Body of pancreas (tissue), 4 donors: ENCODE data around the gene PRTFDC1.

Experiments
- POLR2A ChIP-seq, 3 donors: fragments of 450-650 bp; IDR thresholded peaks; one replicate each; pipeline ENCODE4 v1.6.1; 2016; ENCODE audit warnings: antibody characterized with exemption in 3 of 3, mild to moderate bottlenecking in 2 of 3
- TF ChIP-seq, protein P1 (sequence below), 7 experiments: fragments of 450-650 bp in 4 of 7; fragments of 200-600 bp in 3 of 7; sonication (generic) in 3 of 7; IDR thresholded peaks; one replicate each; pipeline ENCODE4 v1.5.1; 2016 to 2019; ENCODE audit warnings: antibody characterized with exemption in 7 of 7

DNA sequence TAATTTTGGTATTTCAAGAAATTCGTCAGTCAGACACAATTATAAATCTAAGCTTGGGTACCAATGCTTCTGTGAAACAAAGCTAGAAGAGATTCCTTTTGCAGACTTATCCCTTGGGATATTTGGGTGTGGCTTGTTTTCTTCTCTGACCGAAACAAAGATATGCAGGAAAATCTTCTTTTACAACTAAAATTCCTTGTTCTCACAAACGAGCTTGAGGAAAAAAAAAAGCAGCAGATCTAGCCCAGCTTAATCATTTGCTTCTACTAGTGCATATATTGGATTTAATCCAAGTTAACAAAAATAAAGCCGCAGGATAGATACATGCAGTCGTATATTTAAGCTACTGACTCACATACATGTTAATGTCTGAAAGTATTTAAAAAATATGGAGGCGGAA is 104.2 kb downstream of the PRTFDC1 start:
- TF ChIP-seq, protein P1, sequence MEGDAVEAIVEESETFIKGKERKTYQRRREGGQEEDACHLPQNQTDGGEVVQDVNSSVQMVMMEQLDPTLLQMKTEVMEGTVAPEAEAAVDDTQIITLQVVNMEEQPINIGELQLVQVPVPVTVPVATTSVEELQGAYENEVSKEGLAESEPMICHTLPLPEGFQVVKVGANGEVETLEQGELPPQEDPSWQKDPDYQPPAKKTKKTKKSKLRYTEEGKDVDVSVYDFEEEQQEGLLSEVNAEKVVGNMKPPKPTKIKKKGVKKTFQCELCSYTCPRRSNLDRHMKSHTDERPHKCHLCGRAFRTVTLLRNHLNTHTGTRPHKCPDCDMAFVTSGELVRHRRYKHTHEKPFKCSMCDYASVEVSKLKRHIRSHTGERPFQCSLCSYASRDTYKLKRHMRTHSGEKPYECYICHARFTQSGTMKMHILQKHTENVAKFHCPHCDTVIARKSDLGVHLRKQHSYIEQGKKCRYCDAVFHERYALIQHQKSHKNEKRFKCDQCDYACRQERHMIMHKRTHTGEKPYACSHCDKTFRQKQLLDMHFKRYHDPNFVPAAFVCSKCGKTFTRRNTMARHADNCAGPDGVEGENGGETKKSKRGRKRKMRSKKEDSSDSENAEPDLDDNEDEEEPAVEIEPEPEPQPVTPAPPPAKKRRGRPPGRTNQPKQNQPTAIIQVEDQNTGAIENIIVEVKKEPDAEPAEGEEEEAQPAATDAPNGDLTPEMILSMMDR (IDR thresholded peaks at IDR 0.05) = no peak
- no peak for TF ChIP-seq POLR2A (IDR thresholded peaks at IDR 0.05)
